Peyer's patch (tissue), 4 donors: ENCODE data around the gene NUF2. TPM values are rescaled to one million over a fixed set of nuclear protein-coding genes. Genes with fewer than 3 reads are reported as not detected.

Source experiments
- DNase-seq, 3 donors: peaks; one replicate each; pipeline ENCODE4 v3.0.0-alpha.2; 2017 to 2019
- H3K27ac ChIP-seq, 4 donors: fragments of 200-600 bp; sonication (generic); one replicate each; pipeline ENCODE4 v1.5.1; 2016 to 2019
- H3K27me3 ChIP-seq, 2 donors: fragments of 200-600 bp; sonication (generic); one replicate each; pipeline ENCODE4 v1.5.1; 2019
- H3K36me3 ChIP-seq, 3 donors: fragments of 200-600 bp; sonication (generic); one replicate each; pipeline ENCODE4 v1.5.1; 2016 to 2019
- H3K4me1 ChIP-seq, 4 donors: fragments of 200-600 bp; sonication (generic); one replicate each; pipeline ENCODE4 v1.5.1; 2016 to 2019
- H3K4me3 ChIP-seq, 4 donors: fragments of 200-600 bp; sonication (generic); 1 replicate in 3 of 4; 2 replicates in 1 of 4; pipeline ENCODE4 v1.5.1; 2016 to 2019; ENCODE audit warnings: mild to moderate bottlenecking in 1 of 4
- H3K9me3 ChIP-seq, 4 donors: fragments of 200-600 bp; sonication (generic); one replicate each; pipeline ENCODE4 v1.5.1; 2016 to 2019; ENCODE audit warnings: mild to moderate bottlenecking in 1 of 4
- POLR2A ChIP-seq, 2 donors: fragments of 450-650 bp; IDR thresholded peaks; one replicate each; pipeline ENCODE4 v1.5.1; 2017; ENCODE audit warnings: antibody characterized with exemption in 2 of 2, mild to moderate bottlenecking in 2 of 2, moderate library complexity in 2 of 2
- total RNA-seq, 4 donors: library from RNA; depleted of rRNA; stranded (reverse); fragments of >200 nt; gene quantifications; one replicate each; pipeline ENCODE4 v1.1.0, GENCODE V29; 2016
- TF ChIP-seq, protein P1 (sequence below), 6 experiments: fragments of 450-650 bp in 4 of 6; fragments of 200-600 bp in 2 of 6; sonication (generic) in 1 of 6; IDR thresholded peaks; one replicate each; pipeline ENCODE4 v1.5.1; 2017 to 2019; ENCODE audit warnings: antibody characterized with exemption in 6 of 6, mild to moderate bottlenecking in 3 of 6, moderate library complexity in 1 of 6

Gene NUF2
- total RNA-seq, 4 donors from 2014 or later: 1.1 to 31.4 (median 3.9) TPM

DNA sequence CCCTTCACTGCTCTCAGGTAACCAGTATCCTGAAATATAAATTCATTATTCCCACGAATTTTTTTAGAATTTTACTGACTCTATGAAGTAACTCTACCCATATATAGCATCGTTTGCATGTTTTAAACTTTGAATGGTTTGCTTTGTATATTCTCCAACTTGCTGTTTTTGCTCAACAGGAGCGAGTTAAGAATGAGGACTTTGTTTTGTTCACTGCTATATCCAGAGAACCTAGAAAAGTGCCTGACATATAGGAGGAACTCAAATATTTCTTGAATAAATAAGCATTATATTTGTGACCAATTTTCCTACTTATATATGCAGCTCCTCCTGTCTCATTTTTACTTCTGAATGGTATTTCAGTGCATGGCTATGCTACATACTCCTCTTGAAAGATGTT, 43.4 kb downstream of the NUF2 start:
- Histone ChIP-seq H3K4me3 (no peak overlapping the region), H3K27me3 (no peaks in the 10 kb centered on the region), H3K9me3 (no peaks in the 10 kb centered on the region), H3K27ac (no peak overlapping the region), H3K4me1 (no peaks in the 10 kb centered on the region), H3K36me3 (no peaks in the 10 kb centered on the region)
- no peak for DNase-seq
- TF ChIP-seq, protein P1, sequence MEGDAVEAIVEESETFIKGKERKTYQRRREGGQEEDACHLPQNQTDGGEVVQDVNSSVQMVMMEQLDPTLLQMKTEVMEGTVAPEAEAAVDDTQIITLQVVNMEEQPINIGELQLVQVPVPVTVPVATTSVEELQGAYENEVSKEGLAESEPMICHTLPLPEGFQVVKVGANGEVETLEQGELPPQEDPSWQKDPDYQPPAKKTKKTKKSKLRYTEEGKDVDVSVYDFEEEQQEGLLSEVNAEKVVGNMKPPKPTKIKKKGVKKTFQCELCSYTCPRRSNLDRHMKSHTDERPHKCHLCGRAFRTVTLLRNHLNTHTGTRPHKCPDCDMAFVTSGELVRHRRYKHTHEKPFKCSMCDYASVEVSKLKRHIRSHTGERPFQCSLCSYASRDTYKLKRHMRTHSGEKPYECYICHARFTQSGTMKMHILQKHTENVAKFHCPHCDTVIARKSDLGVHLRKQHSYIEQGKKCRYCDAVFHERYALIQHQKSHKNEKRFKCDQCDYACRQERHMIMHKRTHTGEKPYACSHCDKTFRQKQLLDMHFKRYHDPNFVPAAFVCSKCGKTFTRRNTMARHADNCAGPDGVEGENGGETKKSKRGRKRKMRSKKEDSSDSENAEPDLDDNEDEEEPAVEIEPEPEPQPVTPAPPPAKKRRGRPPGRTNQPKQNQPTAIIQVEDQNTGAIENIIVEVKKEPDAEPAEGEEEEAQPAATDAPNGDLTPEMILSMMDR (IDR thresholded peaks at IDR 0.05): no peak
- TF ChIP-seq POLR2A (IDR thresholded peaks at IDR 0.05): no peak

DNA sequence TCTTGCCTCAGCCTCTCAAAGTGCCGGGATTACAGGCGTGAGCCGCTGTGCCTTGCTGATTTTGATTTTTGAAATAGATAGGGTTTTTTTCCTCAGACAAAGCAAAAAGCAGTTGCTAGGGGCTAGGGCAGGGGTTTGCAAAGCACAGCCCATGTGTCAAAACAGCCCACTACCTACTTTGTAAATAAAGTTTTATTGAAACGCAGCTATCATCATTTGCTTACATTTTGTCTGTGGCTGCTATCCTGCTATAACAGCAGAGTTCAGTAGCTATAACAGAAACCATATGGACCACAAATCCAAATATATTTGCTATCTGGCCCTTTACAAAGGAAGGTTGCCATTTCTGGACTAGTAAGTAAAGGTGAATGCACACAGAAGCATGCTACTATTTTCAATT, 44.8 kb downstream of the NUF2 start:
- no peak overlapping the region for H3K27ac ChIP-seq
- no peaks in the 10 kb centered on the region for H3K27me3 ChIP-seq
- H3K4me3 ChIP-seq: no peak overlapping the region
- H3K36me3 ChIP-seq: no peaks in the 10 kb centered on the region
- no peak for DNase-seq
- no peaks in the 10 kb centered on the region for H3K9me3 ChIP-seq
- no peaks in the 10 kb centered on the region for H3K4me1 ChIP-seq
- TF ChIP-seq POLR2A (IDR thresholded peaks at IDR 0.05): no peak
- TF ChIP-seq, protein P1 (IDR thresholded peaks at IDR 0.05): no peak

DNA sequence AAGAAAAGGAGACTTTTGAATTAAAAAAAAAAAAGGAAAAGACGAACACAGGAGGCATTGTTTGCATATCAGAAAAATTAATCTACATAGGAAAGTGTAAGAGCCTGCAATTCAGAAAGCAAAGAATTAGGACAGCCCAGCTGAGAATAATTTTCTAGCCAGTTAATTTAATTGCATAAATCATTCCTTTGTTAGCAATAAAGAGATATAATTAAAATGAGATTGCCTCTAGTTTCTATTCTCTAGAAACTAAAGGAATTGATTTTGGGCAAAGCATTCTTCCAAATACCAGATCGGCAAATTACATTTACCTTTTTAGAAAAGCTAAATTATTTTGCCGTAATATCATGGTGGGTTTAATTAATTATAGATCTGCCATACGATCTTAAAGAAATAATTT, 46.0 kb downstream of the NUF2 start:
- Histone ChIP-seq H3K4me1 (no peaks in the 10 kb centered on the region), H3K9me3 (no peaks in the 10 kb centered on the region), H3K4me3 (no peak overlapping the region), H3K36me3 (no peaks in the 10 kb centered on the region), H3K27me3 (no peaks in the 10 kb centered on the region), H3K27ac (no peak overlapping the region)
- no peak for TF ChIP-seq POLR2A (IDR thresholded peaks at IDR 0.05)
- TF ChIP-seq, protein P1 (IDR thresholded peaks at IDR 0.05): no peak
- DNase-seq: no peak

DNA sequence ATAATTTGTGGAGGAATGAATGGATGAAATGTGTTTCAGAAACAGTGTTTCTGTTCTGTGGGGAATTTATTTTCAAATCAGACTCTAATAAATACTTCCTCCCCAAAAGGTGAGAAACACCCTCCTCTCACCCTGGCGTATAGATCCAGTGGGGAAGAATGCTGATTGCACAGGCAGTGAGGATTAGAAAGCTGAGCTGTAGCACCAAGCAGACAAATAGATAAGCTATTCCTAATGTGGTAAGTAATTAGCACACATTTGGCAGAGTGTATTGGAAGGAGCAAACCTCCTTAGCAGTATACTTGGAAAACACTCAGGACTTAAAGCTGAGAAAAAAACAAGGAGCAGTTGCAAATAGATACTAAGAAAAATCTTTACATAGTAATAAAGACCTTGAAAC, 50.8 kb downstream of the NUF2 start:
- Histone ChIP-seq H3K27me3 (no peaks in the 10 kb centered on the region), H3K36me3 (no peaks in the 10 kb centered on the region), H3K4me3 (no peak overlapping the region), H3K9me3 (peaks cover 0 to 4% (median 0%) of the 10 kb centered on the region in 4 donors), H3K27ac (no peak overlapping the region), H3K4me1 (no peaks in the 10 kb centered on the region)
- DNase-seq: no peak
- TF ChIP-seq, protein P1 (IDR thresholded peaks at IDR 0.05): no peak
- TF ChIP-seq POLR2A (IDR thresholded peaks at IDR 0.05): no peak

DNA sequence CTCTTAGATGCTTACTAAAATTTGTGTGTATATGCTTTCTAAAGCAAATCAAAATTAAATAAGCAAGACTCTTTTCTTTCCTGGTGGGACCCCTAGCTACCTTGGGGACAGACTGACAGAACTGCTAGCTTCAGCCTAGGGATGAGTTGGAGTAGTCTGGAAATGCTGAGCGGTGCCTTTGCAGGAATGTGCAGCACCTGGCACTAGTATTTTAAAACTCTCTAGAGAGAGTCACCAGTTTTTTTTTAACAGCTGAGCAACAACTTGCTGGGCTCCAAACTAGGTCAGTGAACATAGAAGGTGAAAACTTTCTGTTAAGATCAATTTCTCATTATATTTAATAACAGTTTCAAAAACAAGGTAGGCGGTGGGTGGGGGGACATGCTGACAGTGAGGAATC, 56.8 kb downstream of the NUF2 start:
- Histone ChIP-seq H3K36me3 (no peaks in the 10 kb centered on the region), H3K27me3 (no peaks in the 10 kb centered on the region), H3K27ac (no peak overlapping the region), H3K4me3 (no peak overlapping the region), H3K9me3 (peaks cover 0 to 4% (median 0%) of the 10 kb centered on the region in 4 donors), H3K4me1 (no peaks in the 10 kb centered on the region)
- no peak for DNase-seq
- TF ChIP-seq, protein P1 (IDR thresholded peaks at IDR 0.05): no peak
- no peak for TF ChIP-seq POLR2A (IDR thresholded peaks at IDR 0.05)

DNA sequence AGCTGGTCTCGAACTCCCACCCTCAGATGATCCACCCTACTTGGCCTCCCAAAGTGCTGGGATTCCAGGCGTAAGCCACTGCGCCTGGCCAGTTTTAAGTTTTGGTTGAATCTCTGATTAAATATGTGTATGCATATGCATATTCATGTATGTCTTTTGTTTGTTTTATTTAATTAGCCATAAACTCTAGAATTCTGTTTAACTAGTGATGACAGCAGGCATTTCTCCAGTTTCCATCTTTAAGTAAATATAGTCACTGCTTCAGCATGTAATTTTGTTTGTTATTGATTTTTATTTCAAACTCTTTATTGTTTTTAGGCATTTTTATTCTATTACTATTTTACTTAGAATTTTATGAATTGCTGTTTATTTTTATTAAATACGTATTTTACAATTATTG, 58.0 kb downstream of the NUF2 start:
- Histone ChIP-seq H3K27ac (no peak overlapping the region), H3K4me3 (no peak overlapping the region), H3K4me1 (no peaks in the 10 kb centered on the region), H3K36me3 (no peaks in the 10 kb centered on the region), H3K27me3 (no peaks in the 10 kb centered on the region), H3K9me3 (peaks cover 0 to 4% (median 0%) of the 10 kb centered on the region in 4 donors)
- TF ChIP-seq, protein P1 (IDR thresholded peaks at IDR 0.05): no peak
- TF ChIP-seq POLR2A (IDR thresholded peaks at IDR 0.05): no peak
- no peak for DNase-seq
